Occipital lobe (tissue), 2 donors: ENCODE results near the gene SLC25A17. TPM values are rescaled to one million over a fixed set of nuclear protein-coding genes. Genes with fewer than 3 reads are reported as not detected.

Experiments
- DNase-seq: peaks from one replicate; lab custom pipeline; 2025; lab: John Stamatoyannopoulos, UW
- total RNA-seq: library from RNA; depleted of rRNA; stranded (reverse); fragments of >200 nt; gene quantifications from one replicate; pipeline ENCODE4 v1.2.3, GENCODE V29; 2014

Gene SLC25A17
- total RNA-seq, 1 donor from 2014 or later, result 32.1 TPM

- DNase-seq, result no peak
Observed at GRCh38 chr22:40758390-40758789, 60.8 kb downstream of the SLC25A17 start.

DNA sequence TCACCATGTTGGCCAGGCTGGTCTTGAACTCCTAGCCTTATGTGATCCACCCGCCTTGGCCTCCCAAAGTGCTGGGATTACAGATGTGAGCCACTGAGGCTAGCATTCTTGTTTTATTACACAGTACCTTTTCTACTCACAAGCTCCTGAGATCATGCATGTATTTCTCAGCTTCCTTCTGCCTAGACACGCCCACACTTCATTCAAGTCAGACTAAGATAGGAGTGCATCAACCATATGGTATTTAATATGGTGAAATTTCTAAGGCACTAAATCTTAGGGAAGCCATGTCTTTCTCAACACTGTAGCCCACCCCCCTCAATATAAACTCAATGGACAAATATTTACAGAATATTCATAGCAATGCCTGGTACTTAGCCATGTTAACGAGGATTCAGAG, 62.1 kb downstream of the SLC25A17 start:
- DNase-seq, result no peak

DNA sequence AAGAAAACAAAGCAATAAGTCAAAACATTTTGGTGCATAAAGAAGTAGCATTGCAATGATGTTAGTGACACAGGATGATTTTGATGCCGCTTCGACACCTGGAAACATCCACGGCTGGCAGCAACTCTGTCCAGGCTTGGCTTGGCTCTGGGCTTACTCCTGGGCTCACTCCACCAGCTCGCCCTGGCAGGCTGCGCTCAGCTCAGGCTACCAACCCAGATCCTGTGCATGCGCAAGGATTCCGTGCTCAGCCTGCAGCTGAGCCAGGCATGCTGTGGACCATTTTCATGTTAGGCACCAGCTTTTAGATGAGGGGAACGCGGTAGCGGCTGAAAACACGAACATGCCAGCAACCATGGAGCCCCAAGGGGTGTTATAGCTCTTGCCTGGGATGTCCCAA, 66.0 kb downstream of the SLC25A17 start:
- DNase-seq, result no peak

GRCh38 chr22:40751250-40751649, 67.9 kb downstream of the SLC25A17 start:
- DNase-seq, result no peak

DNA sequence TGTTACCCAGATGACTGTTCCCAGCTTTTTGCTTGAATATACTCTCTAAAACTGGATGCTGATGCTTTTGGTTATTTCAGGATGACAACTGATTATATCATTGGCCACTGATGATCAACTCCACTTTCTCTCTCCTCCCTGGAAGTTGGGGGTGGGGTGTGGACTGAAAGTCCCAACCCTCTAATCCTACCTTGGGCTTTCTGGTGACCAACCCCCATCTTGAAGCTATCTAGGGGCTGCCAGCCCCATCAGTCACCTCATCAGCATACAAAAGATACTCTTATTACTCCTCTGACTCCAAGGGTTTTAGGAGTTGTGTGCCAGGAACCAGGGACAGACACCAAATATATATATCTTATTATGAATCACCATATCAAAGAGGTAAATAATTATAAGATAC, 69.3 kb downstream of the SLC25A17 start:
- DNase-seq, result no peak

DNA sequence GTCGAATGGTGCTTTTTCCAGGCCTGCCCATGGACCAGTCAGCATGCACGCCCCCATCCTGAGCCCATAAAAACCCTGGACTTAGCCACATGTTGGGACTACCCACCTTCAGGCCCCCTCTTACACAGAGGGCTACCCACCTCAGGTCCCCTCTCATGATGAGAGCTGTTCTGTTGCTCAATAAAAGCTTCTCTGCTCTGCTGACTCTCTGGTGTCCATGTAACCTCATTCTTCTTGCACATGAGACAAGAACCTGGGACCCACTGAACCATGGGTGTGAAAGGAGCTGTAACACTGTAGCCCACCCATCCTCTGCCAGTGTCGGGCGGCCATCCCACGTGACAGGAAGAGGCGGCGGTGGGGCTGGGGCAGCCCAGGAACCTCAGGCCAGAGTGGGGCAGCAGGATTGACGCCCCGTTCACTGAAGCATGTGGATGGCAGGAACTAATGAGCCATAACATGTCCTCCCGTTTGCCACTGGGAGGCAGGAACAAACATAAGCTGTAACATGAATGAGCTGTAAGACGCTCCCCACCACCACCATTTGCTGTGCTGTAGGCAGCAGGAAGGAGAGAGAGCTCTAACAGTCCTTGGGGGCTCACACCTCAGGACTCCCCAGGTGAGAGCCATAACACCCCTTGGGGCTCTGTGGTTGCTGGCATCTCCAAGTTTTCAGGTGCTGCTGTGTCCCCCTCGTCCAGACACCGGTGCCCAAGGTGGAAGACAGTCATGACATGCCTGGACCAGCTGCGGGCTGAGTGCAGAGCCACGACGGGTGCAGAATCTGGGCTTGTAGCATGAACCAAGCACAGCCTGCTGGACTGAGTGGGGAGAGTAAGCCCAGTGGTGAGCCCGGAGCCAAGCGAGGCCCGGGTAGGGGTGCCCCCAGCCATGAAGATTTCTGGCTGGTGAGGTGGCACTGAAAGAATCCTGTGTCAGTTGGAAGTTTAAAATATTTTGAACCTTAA, 70.5 kb downstream of the SLC25A17 start:
- no peak for DNase-seq

- DNase-seq, result no peak
Observed at GRCh38 chr22:40747361-40747760, 71.8 kb downstream of the SLC25A17 start.

GRCh38 chr22:40746428-40747220, 72.5 kb downstream of the SLC25A17 start:
- no peak for DNase-seq

DNA sequence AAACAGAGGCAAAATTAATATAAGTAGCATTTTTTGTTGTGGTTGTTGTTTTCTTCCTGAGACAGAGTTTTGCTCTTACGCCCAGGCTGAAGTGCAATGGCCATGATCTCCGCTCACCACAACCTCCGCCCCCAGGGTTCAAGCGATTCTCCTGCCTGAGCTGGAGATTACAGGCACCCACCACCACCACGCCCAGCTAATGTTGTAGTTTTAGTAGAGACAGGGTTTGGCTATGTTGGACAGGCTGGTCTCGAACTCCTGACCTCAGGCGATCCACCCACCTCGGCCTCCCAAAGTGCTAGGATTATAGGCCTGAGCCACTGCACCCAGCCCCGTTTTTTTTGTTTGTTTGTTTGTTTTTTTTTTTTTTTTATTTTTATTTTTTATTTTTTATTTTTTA, 75.4 kb downstream of the SLC25A17 start:
- no peak for DNase-seq

GRCh38 chr22:40741116-40741515, 78.0 kb downstream of the SLC25A17 start:
- DNase-seq, result no peak

DNA sequence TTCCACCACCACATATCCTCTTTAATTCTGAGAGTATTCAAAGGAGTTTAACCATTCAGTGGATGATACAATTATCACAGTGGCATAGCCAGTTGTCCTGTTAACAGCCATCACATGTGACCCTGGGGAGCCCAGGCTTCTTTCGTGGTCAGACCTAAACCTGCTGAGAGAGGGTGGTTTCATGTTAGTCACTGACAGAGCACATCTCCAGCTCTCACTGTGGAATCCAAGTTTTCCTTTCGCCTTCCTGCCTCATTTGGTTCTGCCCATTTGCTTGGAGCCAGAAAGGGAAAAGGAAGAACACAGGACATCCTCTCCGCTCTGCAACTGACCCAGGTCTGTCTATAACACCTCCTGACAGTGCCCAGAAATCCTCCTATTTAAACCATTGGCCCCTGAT, 79.4 kb downstream of the SLC25A17 start:
- DNase-seq, result no peak

GRCh38 chr22:40733919-40734318, 85.2 kb downstream of the SLC25A17 start:
- DNase-seq, result no peak

- DNase-seq, result no peak
Observed at GRCh38 chr22:40732999-40733292, 86.2 kb downstream of the SLC25A17 start.

DNA sequence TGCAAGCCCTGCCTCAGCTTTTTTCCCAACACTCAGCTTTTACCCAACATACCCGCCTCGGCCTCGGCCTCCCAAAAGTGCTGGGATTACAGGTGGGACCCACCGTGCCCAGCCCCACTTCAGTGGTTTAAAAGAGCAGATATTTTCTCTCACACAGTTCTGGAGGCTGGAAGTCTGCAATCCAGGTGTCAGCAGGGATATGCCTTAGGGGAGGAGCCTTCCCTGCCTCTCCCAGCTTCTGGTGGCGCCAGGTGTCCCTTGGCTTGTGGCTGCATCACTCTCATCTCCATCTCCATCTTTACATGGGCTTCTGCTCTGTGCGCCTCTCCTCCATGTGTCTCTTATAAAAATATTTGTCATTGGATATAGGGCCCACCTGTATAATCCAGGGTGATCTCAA, 89.9 kb downstream of the SLC25A17 start:
- no peak for DNase-seq

DNA sequence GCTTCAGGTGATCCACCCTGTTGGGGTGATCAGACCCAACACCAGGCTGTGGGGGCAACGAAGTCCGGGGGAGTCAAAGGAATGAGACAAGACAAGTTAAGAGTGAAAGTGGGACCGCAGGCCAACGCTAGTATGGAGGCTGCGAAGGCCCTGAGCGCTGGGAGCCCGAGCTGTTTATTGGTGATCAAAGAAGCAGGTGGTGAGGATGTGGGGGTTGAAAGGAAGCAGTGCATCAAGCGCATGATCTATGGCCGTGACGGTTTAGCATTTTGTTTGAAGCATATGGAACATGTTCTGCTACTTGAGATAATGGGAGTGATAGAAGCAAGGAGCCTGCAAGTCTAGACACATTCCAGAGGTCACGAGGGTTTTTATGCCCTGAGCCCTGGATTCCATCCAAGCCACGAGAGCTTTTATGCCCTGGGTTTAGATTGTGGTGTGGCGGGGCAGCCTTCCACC, 90.4 kb downstream of the SLC25A17 start:
- DNase-seq, result no peak

- DNase-seq, result no peak
Observed at GRCh38 chr22:40727964-40728615, 91.1 kb downstream of the SLC25A17 start.

DNA sequence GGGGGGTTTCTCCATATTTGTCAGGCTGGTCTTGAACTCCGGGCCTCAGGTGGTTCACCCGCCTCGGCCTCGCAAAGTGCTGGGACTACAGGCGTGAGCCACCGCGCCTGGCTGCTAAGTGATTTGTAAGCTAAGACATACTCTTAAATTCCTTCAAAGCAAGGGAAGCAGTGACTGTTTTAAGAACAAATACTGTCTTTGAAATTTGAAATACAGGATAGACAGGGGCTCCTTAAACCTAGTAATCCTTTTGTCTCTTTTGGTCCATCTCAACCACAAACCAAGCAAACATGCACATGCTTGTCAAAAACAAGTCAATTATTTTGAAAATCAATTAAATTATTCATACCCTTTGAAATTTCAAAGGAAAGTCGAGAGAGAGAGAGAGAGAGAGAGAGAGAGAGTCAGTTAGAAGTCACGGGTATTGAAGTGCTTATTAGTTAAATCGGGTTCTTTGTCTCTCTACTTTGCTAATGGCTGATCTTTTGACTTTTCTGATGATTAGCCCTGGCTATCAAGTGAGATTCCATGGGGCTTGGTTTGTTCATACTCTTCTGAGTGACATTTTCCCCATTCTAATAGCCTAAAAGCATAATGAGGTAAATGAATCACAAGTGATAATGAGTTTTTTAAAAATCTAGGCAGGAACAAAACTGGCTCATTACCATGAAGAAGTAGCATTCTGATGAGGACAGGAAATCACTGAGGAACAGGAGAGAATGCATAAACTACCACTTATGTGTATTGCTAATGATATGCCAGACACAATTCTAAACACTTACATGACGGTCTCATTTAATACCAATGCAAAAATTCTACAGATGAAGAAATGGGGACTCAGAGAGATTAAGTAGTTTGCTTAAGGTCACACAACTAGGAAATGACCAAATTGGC, 91.8 kb downstream of the SLC25A17 start:
- DNase-seq, result no peak

- no peak for DNase-seq
Observed at GRCh38 chr22:40726514-40726913, 92.6 kb downstream of the SLC25A17 start.

GRCh38 chr22:40723396-40723933, 95.7 kb downstream of the SLC25A17 start:
- no peak for DNase-seq

- DNase-seq, result no peak
Observed at GRCh38 chr22:40721266-40721665, 97.9 kb downstream of the SLC25A17 start.
